Sigmoid colon (tissue), 7 donors: Measurements from ENCODE around the gene ZFHX3. TPM values are rescaled to one million over a fixed set of nuclear protein-coding genes. Genes with fewer than 3 reads are reported as not detected.
A peak's percentile ranks its signal among the peaks of the same experiment; 100 is the strongest.

Source experiments
- DNase-seq: peaks from one replicate; pipeline ENCODE4 v3.0.0-alpha.2; 2019
- H3K27ac ChIP-seq, 4 donors: fragments of 200-600 bp; sonication (generic); one replicate each; pipeline ENCODE4 v1.5.1; 2016 to 2019; ENCODE audit warnings: mild to moderate bottlenecking in 1 of 4
- H3K27me3 ChIP-seq, 3 donors: fragments of 200-600 bp; sonication (generic); one replicate each; pipeline ENCODE4 v1.5.1; 2019; ENCODE audit warnings: mild to moderate bottlenecking in 1 of 3
- H3K36me3 ChIP-seq, 4 donors: fragments of 200-600 bp; sonication (generic); one replicate each; pipeline ENCODE4 v1.5.1; 2016 to 2019
- H3K4me1 ChIP-seq, 4 donors: fragments of 200-600 bp; sonication (generic); one replicate each; pipeline ENCODE4 v1.5.1; 2017 to 2019
- H3K4me3 ChIP-seq, 4 donors: fragments of 200-600 bp; sonication (generic); one replicate each; pipeline ENCODE4 v1.5.1; 2017 to 2019; ENCODE audit warnings: mild to moderate bottlenecking in 2 of 4, moderate library complexity in 1 of 4
- H3K9me3 ChIP-seq, 4 donors: fragments of 200-600 bp in 3 of 4; sonication (generic) in 3 of 4; one replicate each; pipeline versions ENCODE4 v1.5.1 to v1.6.1; 2013 to 2019
- CTCF ChIP-seq, 4 experiments: fragments of 450-650 bp in 3 of 4; fragments of 200-600 bp in 1 of 4; IDR thresholded peaks; one replicate each; pipeline ENCODE4 v1.5.1; 2016 to 2019; ENCODE audit warnings: antibody characterized with exemption in 4 of 4, mild to moderate bottlenecking in 3 of 4, moderate library complexity in 2 of 4
- EP300 ChIP-seq, 4 donors: sonication (generic); formaldehyde crosslinking; IDR thresholded peaks; one replicate each; pipeline ENCODE4 v1.6.1; 2017; ENCODE audit warnings: antibody characterized with exemption in 4 of 4
- POLR2A ChIP-seq, 2 donors: fragments of 450-650 bp; IDR thresholded peaks; one replicate each; pipeline ENCODE4 v1.6.1; 2016; ENCODE audit warnings: antibody characterized with exemption in 2 of 2, mild to moderate bottlenecking in 2 of 2, moderate library complexity in 2 of 2
- POLR2AphosphoS5 ChIP-seq, 4 donors: sonication (generic); formaldehyde crosslinking; IDR thresholded peaks; one replicate each; pipeline ENCODE4 v1.6.1; 2017; ENCODE audit warnings: antibody characterized with exemption in 4 of 4
- WGBS, 2 donors: extraction: QIAGEN DNeasy Blood & Tissue Kit; methylation state at CpG; one replicate each; pipeline ENCODE4 v1.1.7; 2013; 5-methylcytosine and 5-hydroxymethylcytosine counted together
- intact Hi-C: fragments of 100-400 bp; cut with DNase I; formaldehyde crosslinking; loops from one replicate; pipeline ENCODE4 v1.15.1; 2023
- polyA plus RNA-seq, 3 donors: library from polyadenylated mRNA; stranded (reverse); fragments of 200-250 nt; gene quantifications; one replicate each; pipeline ENCODE4 v1.2.3, GENCODE V29; 2013
- total RNA-seq, 4 donors: library from RNA; depleted of rRNA; stranded (reverse); fragments of >200 nt; gene quantifications; one replicate each; pipeline ENCODE4 v1.1.0, GENCODE V29; 2016
- donor health status: healthy with polysubstance abuse.
- donor health status: Bipolar disorder and iron deficiency.
- donor health status: healthy.

The ZFHX3 gene
- total and polyA plus RNA-seq, 7 donors, result 0.69 to 38.8 (median 17.8) TPM

- Histone ChIP-seq H3K36me3 (no peaks in the 10 kb centered on the region), H3K27me3 (no peaks in the 10 kb centered on the region), H3K9me3 (no peaks in the 10 kb centered on the region), H3K4me3 (no peak overlapping the region), H3K27ac (peak overlapping the region in 1 of 4 donors; percentile 19), H3K4me1 (peaks cover 0 to 92% (median 62%) of the 10 kb centered on the region in 4 donors)
- WGBS, 2 donors, result 86 to 91% methylated on average over 13 of the region's 13 CpGs
- intact Hi-C loops, result no loop called here
- TF ChIP-seq EP300 (IDR thresholded peaks at IDR 0.05), result no peak
- TF ChIP-seq POLR2A (IDR thresholded peaks at IDR 0.05), result no peak
- TF ChIP-seq POLR2AphosphoS5 (IDR thresholded peaks at IDR 0.05), result no peak
- no peak for TF ChIP-seq CTCF (IDR thresholded peaks at IDR 0.05)
- DNase-seq, result peak; percentile 44
These were observed 20.9 kb downstream of the ZFHX3 start for GRCh38 chr16:73026754-73027684.

GRCh38 chr16:73025856-73026210, 22.1 kb downstream of the ZFHX3 start:
- no peaks in the 10 kb centered on the region for H3K27me3 ChIP-seq
- intact Hi-C loops, result no loop called here
- WGBS, 2 donors, result 77 to 87% methylated on average over 8 of the region's 8 CpGs
- no peaks in the 10 kb centered on the region for H3K36me3 ChIP-seq
- peak; percentile 55 for DNase-seq
- no peaks in the 10 kb centered on the region for H3K9me3 ChIP-seq
- peaks cover 0 to 90% (median 55%) of the 10 kb centered on the region in 4 donors for H3K4me1 ChIP-seq
- H3K27ac ChIP-seq, result peak overlapping the region; percentile 23 to 69 (median 39)
- H3K4me3 ChIP-seq, result no peak overlapping the region
- TF ChIP-seq CTCF (IDR thresholded peaks at IDR 0.05) (no peak), POLR2AphosphoS5 (IDR thresholded peaks at IDR 0.05) (no peak), EP300 (IDR thresholded peaks at IDR 0.05) (no peak), POLR2A (IDR thresholded peaks at IDR 0.05) (no peak)

GRCh38 chr16:73025151-73025855, 22.6 kb downstream of the ZFHX3 start:
- H3K27me3 ChIP-seq, result no peaks in the 10 kb centered on the region
- no peaks in the 10 kb centered on the region for H3K36me3 ChIP-seq
- 71 to 74% methylated on average over 11 of the region's 11 CpGs for WGBS, 2 donors
- no peak overlapping the region for H3K4me3 ChIP-seq
- peak overlapping the region; percentile 23 to 69 (median 39) for H3K27ac ChIP-seq
- intact Hi-C loops, result no loop called here
- peak; percentile 74 for DNase-seq
- peak in 1 of 4 donors; percentile 47 for TF ChIP-seq POLR2AphosphoS5 (IDR thresholded peaks at IDR 0.05)
- TF ChIP-seq POLR2A (IDR thresholded peaks at IDR 0.05), result no peak
- H3K4me1 ChIP-seq, result peaks cover 0 to 92% (median 59%) of the 10 kb centered on the region in 4 donors
- no peaks in the 10 kb centered on the region for H3K9me3 ChIP-seq

DNA sequence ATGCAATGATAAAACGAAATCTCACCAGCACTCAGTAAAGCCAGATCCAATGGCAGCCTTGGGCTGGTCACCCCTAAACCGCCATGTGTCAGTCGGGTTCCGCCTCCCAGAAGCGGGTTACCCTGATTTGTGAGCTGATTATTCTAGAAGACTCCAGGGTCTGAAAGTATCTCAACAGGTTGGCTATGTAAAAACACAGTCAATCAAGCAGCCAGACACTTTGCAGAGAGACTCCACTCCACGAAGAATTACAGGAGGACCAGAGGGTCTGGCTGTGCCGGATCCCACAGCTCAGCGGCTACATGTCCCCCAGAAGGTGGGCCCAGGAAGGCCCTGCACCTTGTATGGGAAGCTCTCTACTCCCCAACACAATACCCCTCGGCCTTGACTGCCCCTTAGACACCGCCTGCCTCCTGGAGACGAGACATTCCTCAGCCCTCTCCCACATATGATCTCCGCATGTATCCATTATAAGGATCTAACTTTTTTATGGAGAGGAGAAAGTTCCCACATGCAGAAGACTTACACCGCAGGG, 23.3 kb downstream of the ZFHX3 start:
- Histone ChIP-seq H3K27me3 (no peaks in the 10 kb centered on the region), H3K36me3 (no peaks in the 10 kb centered on the region), H3K4me3 (no peak overlapping the region), H3K27ac (peak overlapping the region in 3 of 4 donors; percentile 29 to 69 (median 49)), H3K9me3 (no peaks in the 10 kb centered on the region), H3K4me1 (peaks cover 0 to 92% (median 65%) of the 10 kb centered on the region in 4 donors)
- 92 to 95% methylated on average over 13 of the region's 13 CpGs for WGBS, 2 donors
- peak; percentile 56 for DNase-seq
- TF ChIP-seq POLR2AphosphoS5 (IDR thresholded peaks at IDR 0.05) (no peak), POLR2A (IDR thresholded peaks at IDR 0.05) (no peak), CTCF (IDR thresholded peaks at IDR 0.05) (no peak), EP300 (IDR thresholded peaks at IDR 0.05) (no peak)
- intact Hi-C loops, result no loop called here
